ENCODE data around the gene CTSA.

The CTSA gene

DNA sequence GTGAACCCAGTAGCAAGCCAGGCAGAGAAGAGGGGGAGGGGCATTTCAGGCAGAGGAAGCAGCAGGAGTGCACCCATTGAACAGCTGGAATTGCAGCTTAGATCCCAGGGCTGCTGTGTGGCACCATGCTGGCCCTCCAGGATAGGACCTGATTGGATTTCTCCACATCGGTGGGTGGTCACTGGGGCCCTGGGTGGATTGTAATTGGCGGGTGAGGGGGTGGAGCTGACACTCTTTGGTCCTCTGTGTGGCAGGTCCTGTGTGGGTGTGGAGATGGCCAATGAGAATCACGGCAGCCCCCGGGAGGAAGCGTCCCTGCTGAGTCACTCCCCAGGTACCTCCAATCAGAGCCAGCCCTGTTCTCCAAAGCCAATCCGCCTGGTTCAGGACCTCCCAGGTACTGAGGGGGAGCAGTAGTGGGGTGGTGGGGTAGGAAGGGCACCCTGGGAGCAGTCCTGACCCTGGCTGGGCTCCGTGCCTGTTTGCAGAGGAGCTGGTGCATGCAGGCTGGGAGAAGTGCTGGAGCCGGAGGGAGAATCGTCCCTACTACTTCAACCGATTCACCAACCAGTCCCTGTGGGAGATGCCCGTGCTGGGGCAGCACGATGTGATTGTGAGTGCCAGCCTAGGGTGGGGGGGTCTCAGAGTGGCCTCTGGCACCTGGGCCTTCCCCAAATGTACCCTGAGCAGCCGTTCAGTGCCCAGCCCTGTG lies 47.7 kb downstream of the CTSA start:
- no peak for DNase-seq (ENCODE audit: low read depth)

DNA sequence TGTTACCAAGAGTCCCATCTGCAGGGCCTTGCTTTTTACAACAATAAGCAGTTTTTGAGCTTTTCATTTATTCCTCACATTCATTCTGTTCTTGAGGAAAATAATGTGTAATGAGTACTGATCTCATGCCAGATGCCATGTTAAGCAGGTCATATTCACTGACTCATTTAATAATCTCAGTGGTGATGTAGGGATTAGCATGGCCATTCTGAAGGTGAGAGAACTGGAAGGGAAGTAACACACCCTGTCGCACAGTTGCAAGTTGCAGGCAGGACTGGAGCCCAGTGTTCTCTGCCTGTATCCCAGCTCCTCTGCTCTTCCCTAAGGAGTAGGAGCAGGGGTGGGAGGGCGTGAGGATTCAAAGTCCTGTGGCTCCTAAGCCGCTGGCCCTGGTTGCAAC lies 48.9 kb downstream of the CTSA start:
- no peak for DNase-seq (ENCODE audit: low read depth)

- no peak for DNase-seq (ENCODE audit: low read depth)
Measured at GRCh38 chr20:45940469-45940868, 49.3 kb downstream of the CTSA start.

- no peak for DNase-seq (ENCODE audit: low read depth)
Measured at GRCh38 chr20:45943613-45944012, 52.5 kb downstream of the CTSA start.

- no peak for DNase-seq (ENCODE audit: low read depth)
Measured at GRCh38 chr20:45944151-45944964, 53.2 kb downstream of the CTSA start.

- no peak for DNase-seq (ENCODE audit: low read depth)
Measured at GRCh38 chr20:45944965-45945677, 54.0 kb downstream of the CTSA start.

DNA sequence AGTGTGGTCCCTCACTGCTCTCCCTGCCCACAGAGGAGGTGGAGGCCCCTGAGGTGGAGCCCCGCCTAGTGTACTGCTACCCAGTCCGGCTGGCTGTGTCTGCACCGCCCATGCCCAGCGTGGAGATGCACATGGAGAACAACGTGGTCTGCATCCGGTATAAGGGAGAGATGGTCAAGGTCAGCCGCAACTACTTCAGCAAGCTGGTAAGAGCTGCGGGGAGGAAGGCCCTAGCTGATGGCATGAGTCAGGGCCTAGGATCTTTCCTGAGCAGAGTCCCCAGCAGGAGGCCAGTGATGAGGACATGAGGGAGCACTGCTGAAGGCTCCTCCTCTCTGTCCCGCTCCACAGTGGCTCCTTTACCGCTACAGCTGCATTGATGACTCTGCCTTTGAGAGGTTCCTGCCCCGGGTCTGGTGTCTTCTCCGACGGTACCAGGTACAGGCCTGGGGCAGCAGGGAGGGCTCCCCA lies 54.6 kb downstream of the CTSA start:
- no peak for DNase-seq (ENCODE audit: low read depth)

GRCh38 chr20:45946149-45946970 lies 55.2 kb downstream of the CTSA start:
- DNase-seq (ENCODE audit: low read depth): no peak

GRCh38 chr20:45947110-45947866 lies 56.2 kb downstream of the CTSA start:
- no peak for DNase-seq (ENCODE audit: low read depth)

DNA sequence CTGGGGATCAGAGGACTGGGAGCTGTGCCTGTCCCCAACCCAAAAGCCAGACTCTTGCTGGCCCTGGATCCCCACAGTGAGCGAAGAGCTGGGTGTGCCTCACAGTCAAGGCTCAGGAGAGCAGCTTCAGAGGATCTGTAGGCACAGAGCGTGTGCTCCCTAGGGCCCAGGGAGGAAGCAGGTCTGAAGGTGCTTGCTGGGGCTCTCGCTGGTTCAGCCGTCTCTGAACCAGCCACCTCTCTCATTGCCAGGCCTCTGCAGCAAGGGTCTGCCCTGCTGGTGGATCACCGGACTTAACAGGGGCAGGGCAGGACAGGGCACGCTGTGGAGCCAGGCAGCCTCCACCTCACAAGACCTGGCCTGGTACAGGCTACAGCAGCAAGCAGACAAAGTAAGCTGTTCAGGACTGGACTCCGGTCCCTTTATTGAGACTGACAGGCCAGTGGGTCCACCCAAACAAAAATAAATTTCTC lies 57.2 kb downstream of the CTSA start:
- no peak for DNase-seq (ENCODE audit: low read depth)
